Chondrocyte (in vitro differentiated cells): Measurements from ENCODE around the gene BANP. TPM values are rescaled to one million over a fixed set of nuclear protein-coding genes. Genes with fewer than 3 reads are reported as not detected.
"Not testable (repeated sequence)": the region's sequence is repeated elsewhere in the genome, so short reads cannot be mapped to it uniquely, and the experiment has no call there.

Source experiments
- DNase-seq: peaks from one replicate; pipeline ENCODE4 v3.0.0; 2021; ENCODE audit warnings: mixed read lengths, low spot score
- H3K27ac Mint-ChIP-seq: one replicate; pipeline ENCODE4 v1.8.0; 2021; ENCODE audit warnings: mild to moderate bottlenecking, moderate library complexity, mixed read lengths; ENCODE audit not compliant: unreplicated experiment
- H3K27me3 Mint-ChIP-seq: 2 replicates; pipeline ENCODE4 v1.8.0; 2021; ENCODE audit warnings: low read depth, mixed read lengths
- H3K36me3 Mint-ChIP-seq: 2 replicates; pipeline ENCODE4 v1.8.0; 2021; ENCODE audit warnings: low read depth, mixed read lengths
- H3K4me1 Mint-ChIP-seq: 2 replicates; pipeline ENCODE4 v1.8.0; 2021; ENCODE audit warnings: low read depth, mild to moderate bottlenecking, mixed read lengths
- H3K4me3 Mint-ChIP-seq: one replicate; pipeline ENCODE4 v1.8.0; 2021; ENCODE audit warnings: mild to moderate bottlenecking, moderate library complexity, mixed read lengths; ENCODE audit not compliant: unreplicated experiment
- H3K9me3 Mint-ChIP-seq: 2 replicates; pipeline ENCODE4 v1.8.0; 2021; ENCODE audit warnings: low read depth, mixed read lengths
- CTCF ChIP-seq: fragments of 200-600 bp; sonication (generic); IDR thresholded peaks from 2 replicates; pipeline ENCODE4 v1.5.0; 2021; ENCODE audit warnings: antibody characterized with exemption, mild to moderate bottlenecking, moderate library complexity
- total RNA-seq: library from RNA; stranded (reverse); gene quantifications from 3 replicates; pipeline ENCODE4 v1.2.1, GENCODE V29; 2021

Gene BANP
- total RNA-seq, 1 donor from 2014 or later = 15.0 TPM

GRCh38 chr16:88102597-88102996 lies 151.4 kb downstream of the BANP start:
- peaks cover 6% of the 10 kb centered on the region for H3K4me1 Mint-ChIP-seq
- no peak overlapping the region for H3K27ac Mint-ChIP-seq
- H3K27me3 Mint-ChIP-seq = peaks cover 28% of the 10 kb centered on the region
- TF ChIP-seq CTCF = no peak
- no peaks in the 10 kb centered on the region for H3K36me3 Mint-ChIP-seq
- peak; percentile 81 for DNase-seq
- peaks cover 5% of the 10 kb centered on the region for H3K9me3 Mint-ChIP-seq
- no peak overlapping the region for H3K4me3 Mint-ChIP-seq

GRCh38 chr16:88103011-88103410 lies 151.8 kb downstream of the BANP start:
- Mint-ChIP-seq H3K4me3 (no peak overlapping the region), H3K27me3 (peaks cover 28% of the 10 kb centered on the region), H3K27ac (no peak overlapping the region), H3K4me1 (peaks cover 6% of the 10 kb centered on the region), H3K9me3 (peaks cover 1% of the 10 kb centered on the region), H3K36me3 (no peaks in the 10 kb centered on the region)
- no peak for TF ChIP-seq CTCF
- DNase-seq = peak; percentile 49

GRCh38 chr16:88103581-88104188 lies 152.5 kb downstream of the BANP start:
- DNase-seq = no peak
- TF ChIP-seq CTCF = no peak
- peaks cover 28% of the 10 kb centered on the region for H3K27me3 Mint-ChIP-seq
- no peak overlapping the region for H3K27ac Mint-ChIP-seq
- peaks cover 6% of the 10 kb centered on the region for H3K4me1 Mint-ChIP-seq
- H3K36me3 Mint-ChIP-seq = no peaks in the 10 kb centered on the region
- no peak overlapping the region for H3K4me3 Mint-ChIP-seq
- no peaks in the 10 kb centered on the region for H3K9me3 Mint-ChIP-seq

- peak; percentile 58 for DNase-seq
- H3K27me3 Mint-ChIP-seq = peaks cover 23% of the 10 kb centered on the region
- H3K9me3 Mint-ChIP-seq, H3K4me1 Mint-ChIP-seq, H3K36me3 Mint-ChIP-seq, H3K4me3 Mint-ChIP-seq, H3K27ac Mint-ChIP-seq: not testable (repeated sequence)
Measured at GRCh38 chr16:88104363-88104762, 153.1 kb downstream of the BANP start.

GRCh38 chr16:88105574-88106140 lies 154.4 kb downstream of the BANP start:
- not testable (repeated sequence) for H3K9me3 Mint-ChIP-seq, H3K4me1 Mint-ChIP-seq, H3K36me3 Mint-ChIP-seq, H3K27ac Mint-ChIP-seq, DNase-seq, H3K4me3 Mint-ChIP-seq
- peaks cover 27% of the 10 kb centered on the region for H3K27me3 Mint-ChIP-seq

GRCh38 chr16:88106566-88106965 lies 155.3 kb downstream of the BANP start:
- H3K4me3 Mint-ChIP-seq = not testable (repeated sequence)

GRCh38 chr16:88108762-88109161 lies 157.5 kb downstream of the BANP start:
- H3K4me3 Mint-ChIP-seq = no peak overlapping the region
- no peaks in the 10 kb centered on the region for H3K36me3 Mint-ChIP-seq
- H3K9me3 Mint-ChIP-seq = no peaks in the 10 kb centered on the region
- H3K4me1 Mint-ChIP-seq = no peaks in the 10 kb centered on the region
- no peak for TF ChIP-seq CTCF
- peaks cover 19% of the 10 kb centered on the region for H3K27me3 Mint-ChIP-seq
- H3K27ac Mint-ChIP-seq = no peak overlapping the region
- no peak for DNase-seq

More at GRCh38 chr16:88106566-88106965, 155.3 kb downstream of the BANP start:
- H3K9me3 Mint-ChIP-seq, H3K36me3 Mint-ChIP-seq, DNase-seq, H3K27ac Mint-ChIP-seq, H3K4me1 Mint-ChIP-seq: not testable (repeated sequence)
- H3K27me3 Mint-ChIP-seq = peaks cover 22% of the 10 kb centered on the region

- H3K4me1 Mint-ChIP-seq, H3K9me3 Mint-ChIP-seq, H3K27ac Mint-ChIP-seq, H3K36me3 Mint-ChIP-seq, DNase-seq, H3K4me3 Mint-ChIP-seq: not testable (repeated sequence)
- peaks cover 11% of the 10 kb centered on the region for H3K27me3 Mint-ChIP-seq
Measured at GRCh38 chr16:88109726-88110621, 158.7 kb downstream of the BANP start.
